Keratinocyte (primary cell): Measurements from ENCODE around the gene MPP2. TPM values are rescaled to one million over a fixed set of nuclear protein-coding genes. Genes with fewer than 3 reads are reported as not detected.
A peak's percentile ranks its signal among the peaks of the same experiment; 100 is the strongest.

Experiments used
- DNase-seq: peaks from one replicate; pipeline ENCODE4 v3.0.0-alpha.2; 2011; ENCODE audit warnings: low read depth, missing footprints, low spot score
- FAIRE-seq: peaks from 2 replicates; lab custom pipeline; 2011; peaks lifted over from hg19 to GRCh38; lab: Jason Lieb, UNC
- H2AFZ ChIP-seq: 2 replicates; pipeline ENCODE4 v1.6.0; 2012; ENCODE audit warnings: low read length, control low read depth, inconsistent platforms; ENCODE audit not compliant: control insufficient read depth
- H3K27ac ChIP-seq: 2 replicates; pipeline ENCODE4 v1.5.1; 2011; ENCODE audit warnings: low read length; ENCODE audit not compliant: control insufficient read depth, insufficient read depth
- H3K27me3 ChIP-seq: 3 replicates; pipeline ENCODE4 v1.6.0; 2011; ENCODE audit warnings: low read length; ENCODE audit not compliant: control insufficient read depth, insufficient read depth; ENCODE audit errors: extremely low read depth
- H3K36me3 ChIP-seq, 2 experiments: 2 replicates in 1 of 2; 3 replicates in 1 of 2; pipeline ENCODE4 v1.5.1; 2011; ENCODE audit warnings: low read length in 2 of 2, mild to moderate bottlenecking in 1 of 2; ENCODE audit not compliant: control insufficient read depth in 2 of 2, insufficient read depth in 2 of 2; ENCODE audit errors: extremely low read depth in 1 of 2
- H3K4me1 ChIP-seq: 3 replicates; pipeline ENCODE4 v1.5.1; 2011; ENCODE audit warnings: low read length; ENCODE audit not compliant: control insufficient read depth, insufficient read depth; ENCODE audit errors: extremely low read depth
- H3K4me2 ChIP-seq: 3 replicates; pipeline ENCODE4 v1.6.0; 2011; ENCODE audit warnings: low read depth, low read length; ENCODE audit not compliant: control insufficient read depth, insufficient read depth; ENCODE audit errors: extremely low read depth
- H3K4me3 ChIP-seq, 3 experiments: fragments of 200-600 bp in 1 of 3; sonication (generic) in 1 of 3; 2 replicates in 2 of 3; 3 replicates in 1 of 3; pipeline ENCODE4 v1.5.1; 2011 to 2016; ENCODE audit warnings: low read length in 3 of 3, mild to moderate bottlenecking in 3 of 3, control low read depth in 2 of 3, inconsistent platforms in 1 of 3, low read depth in 1 of 3, mixed read lengths in 1 of 3, mixed run types in 1 of 3, moderate library complexity in 1 of 3; ENCODE audit not compliant: control insufficient read depth in 2 of 3, insufficient read depth in 2 of 3; ENCODE audit errors: extremely low read depth in 1 of 3
- H3K79me2 ChIP-seq: 2 replicates; pipeline ENCODE4 v1.6.0; 2012; ENCODE audit warnings: low read length; ENCODE audit not compliant: control insufficient read depth, insufficient read depth
- H3K9ac ChIP-seq: 3 replicates; pipeline ENCODE4 v1.6.0; 2011; ENCODE audit warnings: low read length; ENCODE audit not compliant: control insufficient read depth, insufficient read depth; ENCODE audit errors: extremely low read depth
- H3K9me1 ChIP-seq: 3 replicates; pipeline ENCODE4 v1.6.0; 2011; ENCODE audit warnings: low read length; ENCODE audit not compliant: control insufficient read depth, insufficient read depth; ENCODE audit errors: extremely low read depth
- H3K9me3 ChIP-seq: 2 replicates; pipeline ENCODE4 v1.5.1; 2012; ENCODE audit warnings: low read depth, low read length; ENCODE audit not compliant: control insufficient read depth
- H4K20me1 ChIP-seq: 3 replicates; pipeline ENCODE4 v1.6.0; 2011; ENCODE audit warnings: low read length; ENCODE audit not compliant: control insufficient read depth, insufficient read depth; ENCODE audit errors: extremely low read depth
- CTCF ChIP-seq, 3 experiments: IDR thresholded peaks in 1 of 3; conservative IDR thresholded peaks in 1 of 3; optimal IDR thresholded peaks in 1 of 3; 2 replicates in 2 of 3; 3 replicates in 1 of 3; pipeline versions ENCODE3 to v1.5.1; 2011; ENCODE audit warnings: low read length in 3 of 3, mild to moderate bottlenecking in 3 of 3, moderate library complexity in 2 of 3, control low read depth in 1 of 3, inconsistent platforms in 1 of 3; ENCODE audit not compliant: insufficient read depth in 2 of 3; ENCODE audit errors: extremely low read depth in 1 of 3
- EZH2 ChIP-seq: IDR thresholded peaks from one replicate; pipeline ENCODE4 v1.6.1; 2012; ENCODE audit warnings: inconsistent platforms, mild to moderate bottlenecking, low read length, moderate library complexity
- dilution Hi-C: fragments of 300-500 bp; cut with MboI; formaldehyde crosslinking; loops from one replicate; pipeline ENCODE4 v1.7.0; 2020; ENCODE audit warnings: low sequenced_read_pairs; ENCODE audit not compliant: extremely low pct_ligation_motif_present
- polyA plus RNA-seq, 5 experiments: library from polyadenylated mRNA; depleted of rRNA in 3 of 5; stranded (reverse) in 3 of 5; stranded (forward) in 1 of 5; unstranded in 1 of 5; fragments of >200 nt; gene quantifications; 1 replicate in 1 of 5; 2 replicates in 3 of 5; 3 replicates in 1 of 5; pipeline versions ENCODE4 v1.2.1 to v1.2.3, GENCODE V29; 2011 to 2012; ENCODE audit warnings: missing spikeins in 2 of 5, low read depth in 1 of 5, low replicate concordance in 1 of 5

Gene MPP2
- polyA plus RNA-seq, 1 donor (not counting 4 experiments of a cell fraction or from before 2014, with no cell fraction given): 0.12 TPM

DNA sequence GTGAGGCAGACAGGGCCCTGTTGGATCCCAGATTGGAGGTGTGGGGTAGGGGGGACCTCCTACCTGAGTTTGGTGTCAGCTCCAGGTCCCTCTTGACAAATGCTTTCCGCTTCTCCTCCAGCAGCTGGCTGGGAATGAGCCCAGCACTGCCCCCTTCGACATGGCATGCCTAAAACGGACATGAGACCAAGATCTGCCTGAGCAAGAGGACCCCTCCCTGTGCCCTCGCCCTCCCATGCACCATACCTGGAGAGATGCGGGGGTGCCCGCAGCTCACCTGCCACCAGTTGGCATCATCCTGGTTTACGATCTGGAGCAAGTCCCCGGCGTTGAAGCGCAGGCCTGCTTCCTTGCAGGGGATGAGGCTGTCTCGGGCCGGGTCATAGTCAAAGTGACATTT lies 26.2 kb downstream of the MPP2 start:
- TF ChIP-seq CTCF (optimal IDR thresholded peaks at IDR 0.05 in 1 of 3, IDR thresholded peaks at IDR 0.05 in 1 of 3, conservative IDR thresholded peaks at IDR 0.05 in 1 of 3; ENCODE audit: extremely low read depth in 1 of 3, insufficient read depth in 2 of 3, low read length in 3 of 3) (no peak), EZH2 (no peak)
- no peak overlapping the region for H2AFZ ChIP-seq
- no peak for DNase-seq
- no peaks in the 10 kb centered on the region for H3K4me1 ChIP-seq
- H3K9me3 ChIP-seq: no peaks in the 10 kb centered on the region
- H3K36me3 ChIP-seq: no peaks in the 10 kb centered on the region
- H3K4me2 ChIP-seq: no peak overlapping the region
- no peak overlapping the region for H3K27ac ChIP-seq
- no peaks in the 10 kb centered on the region for H3K27me3 ChIP-seq
- no peaks in the 10 kb centered on the region for H4K20me1 ChIP-seq
- H3K4me3 ChIP-seq: no peak overlapping the region
- FAIRE-seq: no peak
- dilution Hi-C loops: no loop called here
- H3K79me2 ChIP-seq: no peaks in the 10 kb centered on the region
- H3K9ac ChIP-seq: no peak overlapping the region
- H3K9me1 ChIP-seq: no peaks in the 10 kb centered on the region

GRCh38 chr17:43880420-43880991 lies 26.8 kb downstream of the MPP2 start:
- Histone ChIP-seq H3K79me2 (no peaks in the 10 kb centered on the region), H3K36me3 (no peaks in the 10 kb centered on the region), H3K4me1 (no peaks in the 10 kb centered on the region), H3K4me3 (no peak overlapping the region), H3K27ac (no peak overlapping the region), H4K20me1 (no peaks in the 10 kb centered on the region), H2AFZ (no peak overlapping the region), H3K27me3 (no peaks in the 10 kb centered on the region), H3K9me3 (no peaks in the 10 kb centered on the region), H3K9ac (no peak overlapping the region), H3K9me1 (no peaks in the 10 kb centered on the region), H3K4me2 (no peak overlapping the region)
- DNase-seq (no peak), FAIRE-seq (no peak)
- TF ChIP-seq EZH2: no peak
- peak; percentile 83 to 91 (median 86) for TF ChIP-seq CTCF (optimal IDR thresholded peaks at IDR 0.05 in 1 of 3, IDR thresholded peaks at IDR 0.05 in 1 of 3, conservative IDR thresholded peaks at IDR 0.05 in 1 of 3; ENCODE audit: extremely low read depth in 1 of 3, insufficient read depth in 2 of 3, low read length in 3 of 3)
- dilution Hi-C loops: no loop called here
